NCI-H1436 treated with DMSO at 0.1 percent for 48 hours (cell line): Measurements from ENCODE around the gene MAP4K3.
"Not testable (repeated sequence)": the region's sequence is repeated elsewhere in the genome, so short reads cannot be mapped to it uniquely, and the experiment has no call there.

Source experiments
- DNase-seq: peaks from one replicate; lab custom pipeline; 2025; lab: John Stamatoyannopoulos, UW

MAP4K3 gene

DNA sequence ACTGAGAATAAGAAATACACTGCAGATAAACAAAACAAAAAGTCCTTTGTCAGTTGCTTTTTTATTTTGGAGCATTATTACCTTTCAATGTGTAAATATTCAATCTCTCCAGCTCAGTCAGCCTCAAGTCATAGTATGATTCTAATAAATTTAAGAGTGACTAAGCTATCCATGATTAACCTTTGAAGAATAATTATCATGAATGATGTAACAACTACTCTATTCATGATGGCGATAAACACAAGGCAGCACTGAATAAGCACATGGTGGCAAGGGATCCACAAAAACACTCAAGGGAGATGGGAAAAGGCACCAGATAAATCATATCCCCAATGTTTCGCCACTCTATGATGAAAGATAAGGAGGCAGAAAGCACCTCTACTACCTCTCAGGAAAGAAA is 67.0 kb downstream of the MAP4K3 start:
- no peak for DNase-seq

- no peak for DNase-seq
Measured at GRCh38 chr2:39368846-39369245, 68.2 kb downstream of the MAP4K3 start.

DNA sequence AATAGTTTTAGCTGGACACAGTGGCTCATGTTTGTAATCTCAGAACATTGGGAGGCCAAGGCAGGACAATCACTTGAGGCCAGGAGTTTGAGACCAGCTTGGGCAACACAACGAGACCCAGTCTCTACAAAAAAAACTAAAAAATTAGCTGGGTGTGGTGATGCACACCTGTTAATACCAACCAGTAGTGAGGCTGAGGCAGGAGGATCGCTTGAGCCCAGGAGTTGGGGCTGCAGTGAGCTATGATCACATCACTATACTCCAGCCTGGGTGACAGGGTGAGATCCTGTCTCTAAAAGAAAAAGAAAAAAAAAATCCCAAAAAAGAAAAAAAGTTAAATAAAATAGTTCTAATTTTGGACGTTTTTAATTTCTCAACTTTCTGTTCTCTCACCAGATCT is 68.7 kb downstream of the MAP4K3 start:
- no peak for DNase-seq

DNA sequence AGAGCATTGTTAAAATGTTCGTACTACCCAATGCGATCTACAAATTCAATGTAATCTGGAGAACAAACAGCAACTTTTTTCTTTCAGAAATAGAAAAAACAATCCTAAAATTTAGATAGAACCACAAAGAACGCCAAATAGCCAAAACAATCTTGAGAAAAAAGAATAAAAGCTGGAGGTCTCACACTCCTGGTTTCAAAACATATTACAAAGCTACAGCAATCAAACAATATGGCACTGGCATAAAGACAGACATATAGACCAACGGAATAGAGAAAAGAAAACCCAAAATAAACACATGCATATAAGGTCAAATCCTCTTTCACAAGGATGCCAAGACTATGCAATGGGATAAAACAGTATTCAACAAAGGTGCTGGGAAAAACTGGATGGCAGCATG is 74.5 kb downstream of the MAP4K3 start:
- DNase-seq = no peak

GRCh38 chr2:39361511-39361910 is 75.6 kb downstream of the MAP4K3 start:
- no peak for DNase-seq

GRCh38 chr2:39360342-39360741 is 76.7 kb downstream of the MAP4K3 start:
- DNase-seq = not testable (repeated sequence)

DNA sequence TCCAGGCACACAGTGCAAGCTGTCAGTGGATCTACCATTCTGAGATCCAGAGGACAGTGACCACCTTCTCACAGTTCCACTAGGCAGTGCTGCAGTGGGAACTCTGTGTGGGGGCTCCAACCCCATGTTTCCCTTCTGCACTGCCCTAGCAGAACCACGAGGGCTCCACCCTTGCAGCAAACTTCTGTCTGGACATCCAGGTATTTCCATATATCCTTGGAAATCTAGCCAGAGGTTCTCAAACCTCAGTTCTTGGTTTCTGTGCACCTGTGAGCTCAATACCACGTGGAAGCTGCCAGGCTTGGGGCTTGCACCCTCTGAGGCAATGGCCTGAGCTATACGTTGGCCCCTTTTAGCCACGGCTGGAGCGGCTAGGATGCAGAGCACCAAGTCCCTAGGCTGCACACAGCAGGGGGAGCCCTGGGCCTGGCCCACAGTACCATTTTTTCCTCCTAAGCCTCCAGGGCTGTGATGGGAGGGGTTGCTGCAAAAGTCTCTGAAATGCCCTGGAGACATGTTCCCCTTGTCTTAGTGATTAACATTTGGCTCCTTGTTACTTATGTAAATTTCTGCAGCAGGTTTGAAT is 77.5 kb downstream of the MAP4K3 start:
- no peak for DNase-seq

- no peak for DNase-seq
Measured at GRCh38 chr2:39356922-39357639, 80.0 kb downstream of the MAP4K3 start.

GRCh38 chr2:39350658-39351057 is 86.4 kb downstream of the MAP4K3 start:
- no peak for DNase-seq

GRCh38 chr2:39338502-39338901 is 98.6 kb downstream of the MAP4K3 start:
- DNase-seq = no peak

GRCh38 chr2:39335930-39336329 is 101.2 kb downstream of the MAP4K3 start:
- no peak for DNase-seq

- no peak for DNase-seq
Measured at GRCh38 chr2:39334978-39335377, 102.1 kb downstream of the MAP4K3 start.

DNA sequence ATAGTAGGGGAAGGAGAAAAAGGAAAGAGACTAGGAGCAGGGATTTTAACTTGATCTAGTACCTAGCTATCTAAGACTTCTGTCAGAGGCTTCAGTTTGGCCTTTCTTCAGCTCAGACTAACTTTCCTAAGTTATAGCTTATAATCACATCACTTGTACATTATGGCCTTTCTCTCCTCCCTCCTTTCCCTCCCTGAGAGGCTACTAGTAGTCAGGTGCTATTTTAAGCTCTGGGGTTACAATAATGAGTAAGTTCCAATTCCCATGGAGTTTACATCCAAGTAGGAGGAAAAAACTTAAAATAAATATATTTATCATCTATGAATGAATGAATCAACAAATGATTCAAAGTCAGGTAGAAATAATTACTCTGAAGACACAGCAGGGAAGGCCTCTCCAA is 102.6 kb downstream of the MAP4K3 start:
- DNase-seq = no peak

DNA sequence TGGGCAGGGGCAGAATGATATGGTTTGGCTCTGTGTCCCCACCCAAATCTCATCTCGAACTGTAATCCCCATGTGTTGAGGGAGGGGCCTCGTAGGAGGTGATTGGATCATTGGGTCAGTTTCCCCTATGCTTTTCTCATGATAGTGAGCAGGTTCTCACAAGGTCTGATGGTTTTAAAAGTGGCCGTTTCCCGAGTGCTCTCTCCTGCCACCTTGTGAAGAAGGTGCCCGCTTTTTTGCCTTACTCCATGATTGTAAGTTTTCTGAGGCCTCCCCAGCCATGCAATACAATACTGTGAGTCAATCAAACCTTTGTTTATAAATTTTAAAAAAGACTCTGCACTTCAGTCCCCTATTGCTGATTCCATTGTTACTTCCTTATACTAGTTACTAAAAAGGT is 110.4 kb downstream of the MAP4K3 start:
- no peak for DNase-seq

- DNase-seq = no peak
Measured at GRCh38 chr2:39325966-39326365, 111.1 kb downstream of the MAP4K3 start.

DNA sequence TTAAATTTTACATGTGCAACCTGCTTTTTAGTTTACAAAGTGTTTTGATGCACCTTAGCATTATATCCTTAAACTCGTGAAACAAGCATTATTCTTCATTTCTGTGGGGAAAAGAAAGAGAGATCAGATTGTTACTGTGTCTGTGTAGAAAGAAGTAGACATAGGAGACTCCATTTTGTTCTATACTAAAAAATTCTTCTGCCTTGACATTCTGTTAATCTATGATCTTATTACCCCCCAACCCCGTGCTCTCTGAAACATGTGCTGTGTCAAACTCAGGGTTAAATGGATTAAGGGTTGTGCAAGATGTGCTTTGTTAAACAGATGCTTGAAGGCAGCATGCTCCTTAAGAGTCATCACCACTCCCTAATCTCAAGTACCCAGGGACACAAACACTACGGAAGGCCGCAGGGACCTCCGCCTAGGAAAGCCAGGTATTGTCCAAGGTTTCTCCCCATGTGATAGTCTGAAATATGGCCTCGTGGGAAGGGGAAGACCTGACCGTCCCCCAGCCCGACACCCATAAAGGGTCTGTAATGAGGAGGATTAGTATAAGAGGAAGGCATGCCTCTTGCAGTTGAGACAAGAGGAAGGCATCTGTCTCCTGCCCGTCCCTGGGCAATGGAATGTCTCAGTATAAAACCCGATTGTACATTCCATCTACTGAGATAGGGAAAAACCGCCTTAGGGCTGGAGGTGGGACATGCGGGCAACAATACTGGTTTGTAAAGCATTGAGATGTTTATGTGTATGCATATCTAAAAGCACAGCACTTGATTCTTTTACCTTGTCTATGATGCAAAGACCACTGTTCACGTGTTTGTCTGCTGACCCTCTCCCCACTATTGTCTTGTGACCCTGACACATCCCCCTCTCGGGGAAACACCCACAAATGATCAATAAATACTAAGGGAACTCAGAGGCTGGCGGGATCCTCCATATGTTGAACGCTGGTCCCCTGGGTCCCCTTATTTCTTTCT is 115.7 kb downstream of the MAP4K3 start:
- not testable (repeated sequence) for DNase-seq

DNA sequence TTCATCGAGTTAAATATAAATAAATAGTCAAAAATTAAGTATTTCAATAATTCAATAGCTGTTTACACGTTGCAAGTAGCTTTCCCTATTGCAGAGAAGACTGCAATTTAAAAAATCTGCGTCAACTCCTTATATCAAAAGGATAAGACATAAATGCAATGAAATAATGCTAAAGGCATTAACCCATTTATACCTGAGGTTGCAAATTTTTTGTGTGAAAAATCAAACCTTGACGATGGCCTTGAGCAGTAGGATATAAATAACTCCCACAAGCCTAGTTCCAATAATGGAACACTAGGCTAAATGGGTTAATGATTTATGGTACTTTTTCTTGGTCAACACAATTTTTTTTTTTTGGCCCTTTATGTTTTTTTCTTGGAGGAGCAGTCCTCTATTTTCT is 116.9 kb downstream of the MAP4K3 start:
- DNase-seq = no peak

GRCh38 chr2:39313575-39313974 is 123.5 kb downstream of the MAP4K3 start:
- no peak for DNase-seq

- no peak for DNase-seq
Measured at GRCh38 chr2:39311469-39311868, 125.6 kb downstream of the MAP4K3 start.

- DNase-seq = no peak
Measured at GRCh38 chr2:39308778-39309177, 128.3 kb downstream of the MAP4K3 start.

- DNase-seq = no peak
Measured at GRCh38 chr2:39306626-39307025, 130.5 kb downstream of the MAP4K3 start.

GRCh38 chr2:39304729-39305128 is 132.4 kb downstream of the MAP4K3 start:
- no peak for DNase-seq

GRCh38 chr2:39304200-39304599 is 132.9 kb downstream of the MAP4K3 start:
- DNase-seq = no peak
